Upper lobe of left lung (tissue), 4 donors: ENCODE measurements around the gene IBA57.

Experiments
- CTCF ChIP-seq, 6 experiments: fragments of 450-650 bp in 4 of 6; fragments of 200-600 bp in 2 of 6; sonication (generic) in 2 of 6; IDR thresholded peaks; one replicate each; pipeline ENCODE4 v1.5.1; 2016 to 2019; ENCODE audit warnings: antibody characterized with exemption in 6 of 6
- POLR2A ChIP-seq, 4 donors: fragments of 450-650 bp; IDR thresholded peaks; one replicate each; pipeline ENCODE4 v1.5.1; 2016 to 2017; ENCODE audit warnings: antibody characterized with exemption in 4 of 4, mild to moderate bottlenecking in 2 of 4

GRCh38 chr1:228194436-228194835, 28.8 kb downstream of the IBA57 start:
- TF ChIP-seq CTCF (IDR thresholded peaks at IDR 0.05): no peak
- no peak for TF ChIP-seq POLR2A (IDR thresholded peaks at IDR 0.05)
